T1000 (cell line): Measurements from ENCODE around the gene LCE1F.

ENCODE experiments used
- DNase-seq: peaks from one replicate; lab custom pipeline; 2025; ENCODE audit warnings: mixed read lengths; lab: John Stamatoyannopoulos, UW

LCE1F gene

GRCh38 chr1:152776361-152776760 lies 1.4 kb downstream of the LCE1F start:
- no peak for DNase-seq

DNA sequence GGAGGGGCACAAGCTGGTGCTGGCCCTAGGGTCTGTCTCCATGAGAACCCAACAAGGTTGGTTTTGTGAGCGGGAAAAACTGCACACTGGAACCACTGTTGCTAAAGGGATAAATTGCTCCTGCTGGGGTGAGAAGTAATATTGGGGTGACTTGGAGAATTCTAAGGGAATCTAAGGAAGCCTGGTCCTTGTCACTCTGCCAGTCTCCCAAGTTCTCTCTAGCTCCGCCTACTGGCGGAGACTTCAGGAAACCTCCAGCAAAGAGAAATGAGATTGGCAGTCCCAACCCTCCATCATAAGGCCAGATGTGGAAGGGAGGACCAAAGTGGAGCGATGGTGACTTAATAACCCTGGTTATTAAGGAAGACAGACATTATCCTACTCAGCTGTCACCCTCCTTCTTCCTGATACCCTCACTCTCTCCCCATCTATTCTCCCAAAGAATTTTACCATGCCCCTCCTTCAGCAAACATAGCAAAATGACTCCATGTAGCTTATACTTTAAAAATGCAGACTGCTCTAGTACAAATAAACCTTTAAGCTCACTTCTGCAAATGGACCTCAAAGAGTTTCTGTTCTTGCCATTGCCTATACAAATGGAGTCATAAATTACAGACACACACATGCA lies 2.7 kb downstream of the LCE1F start:
- no peak for DNase-seq

- DNase-seq, result no peak
Measured at GRCh38 chr1:152783095-152783494, 8.2 kb downstream of the LCE1F start.

GRCh38 chr1:152786077-152786476 lies 11.1 kb downstream of the LCE1F start, which contains the start of gene LCE1E:
Gene LCE1E (plus strand): TSS chr1:152786257. CDS start chr1:152787300, 1,043 bp downstream.
- no peak for DNase-seq

DNA sequence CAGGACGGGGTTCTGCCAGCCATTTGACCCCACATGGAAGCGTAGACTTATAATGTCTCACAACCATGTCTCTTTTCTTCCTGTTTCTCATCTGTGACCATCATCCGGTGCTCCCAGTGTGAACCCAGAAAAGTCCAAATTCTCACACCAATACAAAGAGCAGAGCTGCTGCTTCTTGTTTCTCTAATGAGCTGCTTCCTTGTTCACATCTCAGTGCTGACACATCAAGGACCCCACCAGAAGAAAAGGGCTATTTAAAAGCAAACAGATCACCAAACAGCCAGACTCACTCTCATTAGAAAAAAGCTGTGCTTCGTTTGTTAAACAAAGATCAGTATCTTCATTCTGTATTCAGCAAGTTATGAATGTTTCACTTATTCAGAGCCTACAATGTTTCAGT lies 20.7 kb downstream of the LCE1F start:
- DNase-seq, result no peak

DNA sequence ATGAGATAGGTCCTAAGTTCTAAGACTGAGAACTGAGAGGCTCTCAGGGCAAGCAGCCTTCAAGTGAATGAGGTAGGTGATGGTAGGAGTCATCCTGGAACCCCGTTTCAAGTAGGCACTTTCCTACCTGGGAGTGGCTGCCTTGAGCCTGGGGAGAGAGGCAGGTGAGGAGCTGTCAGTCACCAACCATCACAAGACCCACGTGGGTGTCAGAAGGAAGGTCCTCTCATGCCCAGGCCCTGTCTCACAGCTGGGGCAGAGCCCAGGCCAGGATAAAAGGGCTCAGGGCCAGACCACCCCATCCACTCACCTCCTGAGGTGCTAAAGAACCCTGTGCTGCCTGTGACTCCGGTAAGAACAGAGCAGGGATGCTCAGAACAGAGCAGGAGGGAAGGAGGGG lies 21.5 kb downstream of the LCE1F start, which contains the start of gene LCE1D:
Gene LCE1D (plus strand): TSS at position 301 of the 400 bp plus-strand sequence. CDS start 1,074 bp downstream, outside the sequence.
- no peak for DNase-seq

DNA sequence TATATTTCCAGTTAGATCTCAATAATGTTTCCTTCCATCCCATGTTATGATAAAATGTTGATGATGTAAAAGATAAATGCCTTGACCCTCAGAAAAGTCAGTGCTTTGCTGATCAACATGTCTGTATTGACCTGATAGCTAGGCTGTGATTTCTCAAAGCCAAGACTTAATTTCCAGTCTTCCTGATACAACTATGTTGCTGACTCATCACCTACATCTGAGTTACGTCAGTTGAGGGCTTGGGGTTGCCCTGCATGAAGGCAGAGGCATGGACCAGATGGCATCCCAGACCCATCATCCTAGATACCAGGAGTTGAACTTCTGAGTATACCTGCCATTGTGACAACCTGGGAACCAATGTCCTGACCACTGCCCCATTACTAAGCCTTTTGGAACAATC lies 26.4 kb downstream of the LCE1F start:
- no peak for DNase-seq

DNA sequence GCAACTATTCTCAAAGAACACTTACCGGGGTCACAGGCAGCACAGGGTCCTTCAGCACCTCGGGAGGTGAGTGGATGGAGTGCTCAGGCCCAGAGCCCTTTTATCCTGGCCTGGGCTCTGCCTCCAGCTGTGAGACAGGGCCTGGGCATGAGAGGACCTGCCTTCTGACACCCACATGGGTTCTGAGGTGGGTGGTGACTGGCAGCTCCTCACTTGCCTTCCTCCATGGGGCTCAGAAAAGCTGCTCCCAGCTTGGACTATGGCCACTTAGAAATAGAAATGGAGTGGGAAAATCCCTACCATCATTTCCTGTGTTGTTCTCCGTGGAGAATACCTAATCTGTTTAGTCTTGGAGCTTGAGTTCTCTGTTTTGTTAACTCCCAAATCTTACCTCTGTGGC lies 31.6 kb downstream of the LCE1F start, which contains the start of gene LCE1C:
Gene LCE1C (minus strand): TSS at position 76 of the 400 bp plus-strand sequence. CDS start 1,173 bp downstream, outside the sequence.
- DNase-seq, result no peak

DNA sequence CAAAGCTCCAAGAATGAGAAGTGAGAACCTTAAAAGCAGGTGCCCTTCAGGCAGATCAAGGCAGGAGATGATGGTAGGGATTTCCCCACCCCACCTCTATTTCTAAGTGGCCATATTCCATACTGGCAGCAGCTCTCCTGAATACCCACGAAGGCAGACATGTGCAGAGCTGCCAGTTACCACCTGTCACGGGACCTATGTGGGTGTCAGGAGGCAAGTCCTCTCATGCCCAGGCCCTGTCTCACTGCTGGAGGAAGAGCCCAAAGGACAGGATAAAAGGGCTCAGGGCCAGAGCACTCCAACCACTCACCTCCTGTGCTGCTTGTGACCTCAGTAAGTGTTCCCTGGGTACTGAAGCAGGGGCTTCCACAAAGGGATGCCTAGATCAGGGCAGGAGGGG lies 36.1 kb downstream of the LCE1F start:
- no peak for DNase-seq

DNA sequence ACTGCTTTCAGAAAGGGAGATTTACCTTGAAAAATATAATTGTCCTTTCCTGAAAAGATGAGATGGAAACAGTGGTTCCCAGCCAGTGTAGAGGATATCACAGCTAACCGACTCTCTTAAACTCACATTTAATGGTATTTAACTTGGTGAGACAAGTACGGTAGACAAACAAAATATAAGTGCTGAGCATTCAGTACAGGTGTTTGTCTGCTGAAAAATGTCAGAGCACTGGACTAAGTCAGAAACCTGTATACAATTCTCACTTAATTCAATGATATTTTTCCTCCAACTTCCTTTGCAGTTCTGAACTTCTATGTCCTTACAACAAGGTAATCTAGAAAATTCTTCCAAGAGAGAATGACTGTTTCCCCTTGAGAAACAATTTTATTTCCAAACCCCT lies 36.7 kb downstream of the LCE1F start, which contains the start of gene LCE1B:
Gene LCE1B (plus strand): TSS at position 301 of the 400 bp plus-strand sequence. CDS start 476 bp downstream, outside the sequence.
- DNase-seq, result no peak

DNA sequence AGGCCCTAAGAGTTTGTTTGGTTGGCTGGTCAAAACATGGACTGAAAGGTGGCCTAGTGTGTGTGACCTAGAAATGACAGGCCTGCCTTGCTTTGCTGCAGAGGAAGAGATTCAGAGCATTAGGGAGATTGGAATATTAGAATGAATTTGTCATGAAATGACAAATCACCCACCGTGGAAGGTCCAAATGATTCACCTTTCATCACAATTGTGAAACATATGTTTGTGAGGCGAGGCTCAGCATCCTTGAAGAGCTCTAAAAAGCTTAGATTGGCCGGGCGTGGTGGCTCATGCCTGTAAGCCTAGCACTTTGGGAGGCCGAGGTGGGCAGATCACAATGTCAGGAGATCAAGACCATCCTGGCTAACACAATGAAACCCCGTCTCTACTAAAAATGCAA lies 42.4 kb downstream of the LCE1F start:
- DNase-seq, result no peak

GRCh38 chr1:152823294-152823693 lies 48.4 kb downstream of the LCE1F start:
- DNase-seq, result no peak

GRCh38 chr1:152824964-152825363 lies 50.0 kb downstream of the LCE1F start:
- DNase-seq, result no peak
